NCI-H2171 (cell line): Measurements from ENCODE around the gene KPNA2.
"Not testable (repeated sequence)": the region's sequence is repeated elsewhere in the genome, so short reads cannot be mapped to it uniquely, and the experiment has no call there.

Source experiments
- DNase-seq: peaks from one replicate; lab custom pipeline; 2025; lab: John Stamatoyannopoulos, UW

Gene KPNA2

GRCh38 chr17:68061512-68062313 lies 26.2 kb downstream of the KPNA2 start:
- DNase-seq: no peak

DNA sequence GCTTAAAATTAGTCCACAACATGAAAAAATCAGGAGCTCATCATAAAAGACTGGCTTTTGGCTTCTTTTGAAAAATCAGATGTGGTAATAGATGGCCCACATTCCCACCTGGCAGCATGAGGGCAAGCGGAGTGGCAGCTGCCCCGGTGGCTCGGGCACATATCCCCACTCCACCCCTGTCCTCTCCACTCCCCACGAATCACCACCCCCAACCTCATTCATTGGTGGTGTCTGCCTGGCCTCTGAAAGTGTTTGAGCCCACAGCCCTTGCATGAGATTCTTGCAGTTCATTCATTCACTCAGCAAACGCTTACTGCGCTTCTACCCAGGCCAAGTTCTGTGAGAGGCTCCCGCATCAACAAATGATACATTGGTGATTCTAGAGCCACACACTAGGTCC lies 29.8 kb downstream of the KPNA2 start:
- DNase-seq: not testable (repeated sequence)

- not testable (repeated sequence) for DNase-seq
These were observed 33.0 kb downstream of the KPNA2 start for GRCh38 chr17:68068512-68068911.

- not testable (repeated sequence) for DNase-seq
These were observed 35.3 kb downstream of the KPNA2 start for GRCh38 chr17:68070582-68071444.

DNA sequence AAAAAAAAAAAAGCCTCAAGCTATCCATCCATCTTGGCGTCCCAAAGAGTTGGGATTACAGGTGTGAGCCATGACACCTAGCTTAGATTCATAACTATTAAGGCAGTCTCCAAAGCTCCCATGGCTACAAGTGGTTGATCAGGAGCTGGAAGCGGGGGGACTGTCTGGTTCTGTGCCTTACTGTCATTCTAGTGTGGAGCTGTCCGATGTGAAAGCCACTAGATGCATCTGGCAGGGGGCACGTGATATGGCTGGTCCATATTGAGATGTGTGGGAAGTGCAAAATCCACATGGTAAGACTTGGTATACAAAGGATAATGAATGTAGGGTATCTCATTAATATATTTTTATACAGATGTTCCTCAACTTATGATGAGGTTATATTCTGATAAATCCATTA lies 38.7 kb downstream of the KPNA2 start:
- DNase-seq: no peak

GRCh38 chr17:68075953-68076607 lies 40.5 kb downstream of the KPNA2 start:
- not testable (repeated sequence) for DNase-seq

DNA sequence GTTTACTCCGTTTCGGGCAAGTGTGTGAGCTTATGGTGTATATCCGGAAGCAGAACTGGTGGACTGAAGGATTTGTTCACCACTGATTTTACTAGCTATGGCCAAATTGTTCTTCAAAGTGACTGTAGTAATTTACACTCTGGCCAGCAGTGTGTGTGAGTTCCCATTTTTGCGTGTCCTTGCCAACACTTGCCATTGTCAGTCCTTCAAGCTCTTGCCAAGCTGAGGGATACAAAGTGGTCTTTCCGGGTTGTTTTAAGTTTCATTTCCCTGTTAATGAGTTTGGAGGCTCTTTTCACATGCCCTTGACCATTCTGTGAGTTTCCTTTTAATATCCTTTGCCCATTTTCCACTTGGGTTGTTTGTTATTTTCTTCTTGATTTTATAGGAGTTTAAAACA lies 42.0 kb downstream of the KPNA2 start:
- not testable (repeated sequence) for DNase-seq

- no peak for DNase-seq
These were observed 45.0 kb downstream of the KPNA2 start for GRCh38 chr17:68080411-68081150.

- not testable (repeated sequence) for DNase-seq
These were observed 46.0 kb downstream of the KPNA2 start for GRCh38 chr17:68081305-68082265.

DNA sequence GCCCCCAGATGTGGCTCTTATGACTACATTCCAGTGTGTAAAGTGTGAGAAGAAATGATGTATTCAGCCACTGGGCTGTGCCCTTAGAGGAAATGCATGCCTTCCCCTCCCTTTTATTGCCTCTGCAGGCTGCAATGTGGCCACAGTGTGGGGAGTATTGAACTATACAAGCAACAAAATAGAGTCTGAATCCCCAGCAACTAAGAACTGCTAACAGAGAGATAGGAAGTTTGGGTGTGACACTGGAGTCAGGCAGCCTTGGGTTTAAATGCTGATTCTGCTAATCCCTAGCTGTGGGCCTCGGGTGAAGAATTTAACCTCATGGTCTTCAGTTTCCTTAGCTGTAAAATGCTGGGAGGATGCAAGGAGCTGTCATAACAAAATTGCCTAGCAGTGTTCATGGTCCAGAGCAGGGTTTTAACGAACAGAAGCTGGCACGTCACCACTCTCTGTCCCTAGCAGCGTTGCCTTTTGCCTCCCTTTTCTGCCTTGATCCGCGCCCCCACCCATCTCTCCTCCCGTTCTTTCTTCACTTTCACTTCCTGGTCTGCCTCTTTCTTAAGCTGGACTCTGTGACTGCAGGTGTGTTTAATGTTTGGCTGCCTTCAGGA lies 50.3 kb downstream of the KPNA2 start:
- no peak for DNase-seq

- not testable (repeated sequence) for DNase-seq
These were observed 51.1 kb downstream of the KPNA2 start for GRCh38 chr17:68086666-68087065.

GRCh38 chr17:68087131-68087623 lies 51.6 kb downstream of the KPNA2 start:
- not testable (repeated sequence) for DNase-seq

DNA sequence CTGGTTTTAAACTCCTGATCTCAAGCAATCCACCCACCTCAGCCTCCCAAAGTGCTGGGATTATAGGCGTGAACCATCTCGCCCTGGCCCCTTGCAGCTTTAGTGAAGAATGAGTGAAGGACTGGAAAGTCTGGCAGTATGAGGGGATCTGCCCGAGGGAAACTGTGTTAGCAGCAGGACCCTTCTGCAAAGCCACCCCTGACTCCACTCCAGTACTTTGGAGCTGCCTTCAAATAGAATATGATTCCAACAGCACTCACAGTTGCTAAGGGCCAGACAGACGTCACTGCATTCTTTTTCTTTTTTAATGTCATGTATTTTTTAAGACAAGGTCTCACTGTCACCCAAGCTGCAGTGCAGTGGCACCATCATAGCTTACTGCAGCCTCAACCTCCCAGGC lies 52.3 kb downstream of the KPNA2 start:
- no peak for DNase-seq

DNA sequence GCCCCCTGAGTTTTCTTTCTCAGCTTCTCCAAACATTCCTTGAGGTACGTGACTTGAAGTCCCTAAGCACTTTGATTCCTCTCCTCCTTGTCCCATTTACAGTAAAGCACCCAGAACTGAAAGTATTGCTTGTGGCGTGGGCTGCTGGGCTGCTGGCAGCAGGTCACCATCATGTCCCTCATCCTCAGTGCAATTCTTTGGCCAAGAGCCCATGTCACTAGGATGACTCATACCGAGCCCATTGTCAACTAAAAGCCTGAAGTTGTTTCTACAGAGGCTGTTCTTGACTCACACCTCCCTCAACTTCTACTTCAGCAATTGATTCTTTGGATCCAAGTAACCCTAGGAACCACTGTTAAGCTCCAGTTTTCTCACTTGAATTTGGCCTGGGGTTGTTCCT lies 54.3 kb downstream of the KPNA2 start:
- no peak for DNase-seq

DNA sequence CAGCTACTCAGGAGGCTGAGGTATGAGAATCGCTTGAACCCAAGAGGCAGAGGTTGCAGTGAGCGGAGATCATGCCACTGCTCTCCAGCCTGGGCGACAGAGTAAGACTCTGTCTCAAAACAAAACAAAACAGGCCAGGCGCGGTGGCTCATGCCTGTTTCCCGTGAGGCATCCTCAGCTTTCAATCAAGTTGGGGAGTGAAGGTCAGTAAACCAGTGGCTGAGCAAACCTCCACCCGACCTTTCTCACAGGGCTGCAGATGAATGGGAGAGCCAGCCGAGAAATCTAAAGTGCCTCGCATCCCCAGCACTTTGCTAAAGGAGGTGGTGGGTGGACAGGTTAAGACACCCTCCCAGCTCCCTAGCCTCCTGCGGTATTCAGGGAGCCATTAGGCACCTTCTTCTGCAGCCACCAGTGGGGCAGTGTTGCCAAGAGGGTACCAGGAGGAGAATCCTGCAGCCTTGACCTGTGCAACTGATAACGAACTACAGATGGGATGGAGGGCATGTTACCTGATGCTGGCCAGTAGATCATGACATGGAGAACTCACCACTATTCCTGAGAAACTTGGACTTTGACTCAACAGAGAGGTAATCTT lies 59.0 kb downstream of the KPNA2 start:
- no peak for DNase-seq

DNA sequence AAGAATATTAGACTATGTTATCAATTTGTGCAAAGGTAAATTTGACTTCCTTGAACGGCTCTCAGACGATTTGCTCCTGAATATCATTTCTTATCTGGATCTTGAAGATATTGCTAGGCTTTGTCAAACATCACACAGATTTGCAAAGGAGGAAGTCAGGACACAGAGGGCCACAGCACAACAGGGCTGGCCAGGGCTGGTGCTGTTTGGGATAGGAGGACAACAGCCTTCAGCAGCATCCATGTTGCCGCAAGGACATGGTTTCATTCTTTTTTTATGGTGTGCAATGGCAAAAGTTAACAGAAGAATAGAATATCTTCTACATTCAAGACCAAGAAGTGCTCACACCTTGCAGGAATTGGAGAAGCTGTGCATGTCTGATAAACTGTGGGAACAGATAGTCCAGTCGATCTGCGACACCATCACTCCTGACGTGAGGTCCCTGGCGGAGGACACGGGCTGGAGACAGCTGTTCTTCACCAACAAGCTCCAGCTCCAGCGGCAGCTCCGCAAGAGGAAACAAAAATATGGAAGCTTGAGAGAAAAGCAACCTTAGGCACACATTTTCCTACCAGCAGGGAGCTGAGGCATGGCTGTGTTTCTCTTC lies 59.8 kb downstream of the KPNA2 start:
- DNase-seq: no peak

DNA sequence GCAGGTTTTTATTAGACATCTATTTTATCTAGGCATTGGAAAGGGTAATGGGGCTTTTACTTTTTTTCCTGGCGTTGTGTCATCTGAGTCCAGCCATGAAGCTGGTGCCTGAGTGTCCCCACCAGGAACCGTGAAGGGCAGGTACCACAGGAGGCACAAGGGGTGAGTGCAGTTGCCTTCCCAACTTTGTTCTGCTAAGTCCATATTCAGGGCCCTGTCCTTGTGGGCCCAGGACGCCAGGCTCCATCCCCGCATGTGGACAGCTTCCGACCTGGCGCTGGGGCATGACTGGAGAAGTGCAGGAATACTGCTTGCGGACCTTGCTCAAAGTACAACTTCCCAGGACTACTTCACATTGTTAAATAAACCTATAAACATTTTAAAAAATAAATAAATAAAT lies 60.6 kb downstream of the KPNA2 start:
- DNase-seq: no peak
